Lung (tissue), 12 donors: ENCODE measurements around the gene TOB1. TPM values are rescaled to one million over a fixed set of nuclear protein-coding genes. Genes with fewer than 3 reads are reported as not detected.
"Not testable (repeated sequence)": the region's sequence is repeated elsewhere in the genome, so short reads cannot be mapped to it uniquely, and the experiment has no call there.

Experiments
- ATAC-seq: fragments of 200-7000 bp; cut with Tn5 transposase; one replicate; pipeline ENCODE4 v1.9.1; 2020; ENCODE audit warnings: moderate number of reproducible peaks; ENCODE audit not compliant: insufficient read depth, low FRiP score
- DNase-seq, 3 donors: peaks; one replicate each; pipeline ENCODE4 v3.0.0-alpha.2; 2013 to 2017
- H3K27ac ChIP-seq, 2 donors: one replicate each; pipeline ENCODE4 v1.5.1; 2013; ENCODE audit warnings: mild to moderate bottlenecking in 2 of 2, moderate library complexity in 2 of 2, control low read depth in 1 of 2, inconsistent platforms in 1 of 2, low read depth in 1 of 2, low read length in 1 of 2
- H3K27me3 ChIP-seq, 3 donors: one replicate each; pipeline ENCODE4 v1.5.1; 2013; ENCODE audit warnings: low read length in 2 of 3; ENCODE audit not compliant: control insufficient read depth in 3 of 3, insufficient read depth in 3 of 3
- H3K36me3 ChIP-seq, 4 donors: one replicate each; pipeline ENCODE4 v1.5.1; 2013; ENCODE audit warnings: low read length in 4 of 4, mild to moderate bottlenecking in 1 of 4, moderate library complexity in 1 of 4; ENCODE audit not compliant: control insufficient read depth in 4 of 4, insufficient read depth in 4 of 4
- H3K4me1 ChIP-seq, 5 donors: one replicate each; pipeline ENCODE4 v1.5.1; 2013; ENCODE audit warnings: low read length in 5 of 5, mild to moderate bottlenecking in 2 of 5, moderate library complexity in 1 of 5; ENCODE audit not compliant: control insufficient read depth in 5 of 5, insufficient read depth in 5 of 5
- H3K4me3 ChIP-seq: one replicate; pipeline ENCODE4 v1.5.1; 2013; ENCODE audit warnings: mild to moderate bottlenecking, control low read depth, moderate library complexity
- H3K9ac ChIP-seq, 2 donors: one replicate each; pipeline ENCODE4 v1.5.1; 2013; ENCODE audit warnings: low read length in 2 of 2, control low read depth in 1 of 2; ENCODE audit not compliant: insufficient read depth in 1 of 2
- H3K9me3 ChIP-seq, 4 donors: one replicate each; pipeline ENCODE4 v1.5.1; 2013; ENCODE audit warnings: low read length in 3 of 4, mild to moderate bottlenecking in 1 of 4, moderate library complexity in 1 of 4; ENCODE audit not compliant: control insufficient read depth in 4 of 4, insufficient read depth in 3 of 4
- WGBS, 2 donors: extraction: QIAGEN DNeasy Blood & Tissue Kit; methylation state at CpG; one replicate each; pipeline ENCODE4 v1.1.7; 2013; 5-methylcytosine and 5-hydroxymethylcytosine counted together
- polyA plus RNA-seq, 2 donors: library from polyadenylated mRNA; stranded (reverse); fragments of 200-250 nt; gene quantifications; one replicate each; pipeline ENCODE4 v1.2.1, GENCODE V29; 2013
- total RNA-seq, 2 donors: library from RNA; depleted of rRNA in 1 of 2; stranded (reverse); fragments of >200 nt in 1 of 2; gene quantifications; one replicate each; pipeline ENCODE4 v1.2.1, GENCODE V29; 2014 to 2021
- TF ChIP-seq, protein P1 (sequence below): IDR thresholded peaks from 2 replicates; pipeline ENCODE4 v1.5.1; 2012; ENCODE audit warnings: mild to moderate bottlenecking; ENCODE audit errors: control extremely low read depth, extremely low read depth
- donor health status: control.
- donor health status: control.
- donor health status: Bipolar disorder and iron deficiency.
- donor health status: healthy.
- donor health status: DM: yes; HTN: yes; CAD: no.

TOB1 gene
- total and polyA plus RNA-seq, 4 donors, result 15.3 to 75.5 (median 29.5) TPM

DNA sequence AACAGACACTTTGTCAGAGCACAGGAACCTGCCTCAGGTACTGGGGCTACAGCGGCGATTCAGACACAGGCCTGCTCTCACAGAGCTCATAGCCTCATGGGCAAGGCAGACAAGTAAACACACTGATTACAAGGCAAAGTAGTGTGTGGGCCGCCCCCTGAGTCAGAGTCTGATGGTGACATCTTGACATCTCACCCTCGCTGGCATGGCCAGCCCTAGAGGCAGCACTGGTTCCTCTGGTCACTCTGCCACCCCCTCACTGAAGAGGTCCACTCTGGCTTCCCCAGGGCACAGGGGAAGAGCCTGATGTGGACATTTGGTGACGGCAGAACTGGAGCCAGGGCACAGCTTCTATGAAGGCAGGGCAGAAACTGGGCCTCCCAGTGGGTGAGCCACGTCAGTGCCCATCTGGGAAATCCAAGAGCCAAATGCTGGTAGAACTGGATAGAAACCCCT is 32.9 kb upstream of the TOB1 start:
- Histone ChIP-seq H3K9ac (no peak overlapping the region), H3K27ac (no peak overlapping the region), H3K36me3 (no peaks in the 10 kb centered on the region), H3K27me3 (no peaks in the 10 kb centered on the region), H3K4me3 (no peak overlapping the region), H3K9me3 (no peaks in the 10 kb centered on the region), H3K4me1 (peaks cover 0 to 10% (median 5%) of the 10 kb centered on the region in 5 donors)
- no peak for DNase-seq
- 95 to 98% methylated on average over 6 of the region's 6 CpGs for whole genome bisulfite sequencing, 2 donors
- no peak for ATAC-seq
- TF ChIP-seq, protein P1, sequence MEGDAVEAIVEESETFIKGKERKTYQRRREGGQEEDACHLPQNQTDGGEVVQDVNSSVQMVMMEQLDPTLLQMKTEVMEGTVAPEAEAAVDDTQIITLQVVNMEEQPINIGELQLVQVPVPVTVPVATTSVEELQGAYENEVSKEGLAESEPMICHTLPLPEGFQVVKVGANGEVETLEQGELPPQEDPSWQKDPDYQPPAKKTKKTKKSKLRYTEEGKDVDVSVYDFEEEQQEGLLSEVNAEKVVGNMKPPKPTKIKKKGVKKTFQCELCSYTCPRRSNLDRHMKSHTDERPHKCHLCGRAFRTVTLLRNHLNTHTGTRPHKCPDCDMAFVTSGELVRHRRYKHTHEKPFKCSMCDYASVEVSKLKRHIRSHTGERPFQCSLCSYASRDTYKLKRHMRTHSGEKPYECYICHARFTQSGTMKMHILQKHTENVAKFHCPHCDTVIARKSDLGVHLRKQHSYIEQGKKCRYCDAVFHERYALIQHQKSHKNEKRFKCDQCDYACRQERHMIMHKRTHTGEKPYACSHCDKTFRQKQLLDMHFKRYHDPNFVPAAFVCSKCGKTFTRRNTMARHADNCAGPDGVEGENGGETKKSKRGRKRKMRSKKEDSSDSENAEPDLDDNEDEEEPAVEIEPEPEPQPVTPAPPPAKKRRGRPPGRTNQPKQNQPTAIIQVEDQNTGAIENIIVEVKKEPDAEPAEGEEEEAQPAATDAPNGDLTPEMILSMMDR, result no peak

DNA sequence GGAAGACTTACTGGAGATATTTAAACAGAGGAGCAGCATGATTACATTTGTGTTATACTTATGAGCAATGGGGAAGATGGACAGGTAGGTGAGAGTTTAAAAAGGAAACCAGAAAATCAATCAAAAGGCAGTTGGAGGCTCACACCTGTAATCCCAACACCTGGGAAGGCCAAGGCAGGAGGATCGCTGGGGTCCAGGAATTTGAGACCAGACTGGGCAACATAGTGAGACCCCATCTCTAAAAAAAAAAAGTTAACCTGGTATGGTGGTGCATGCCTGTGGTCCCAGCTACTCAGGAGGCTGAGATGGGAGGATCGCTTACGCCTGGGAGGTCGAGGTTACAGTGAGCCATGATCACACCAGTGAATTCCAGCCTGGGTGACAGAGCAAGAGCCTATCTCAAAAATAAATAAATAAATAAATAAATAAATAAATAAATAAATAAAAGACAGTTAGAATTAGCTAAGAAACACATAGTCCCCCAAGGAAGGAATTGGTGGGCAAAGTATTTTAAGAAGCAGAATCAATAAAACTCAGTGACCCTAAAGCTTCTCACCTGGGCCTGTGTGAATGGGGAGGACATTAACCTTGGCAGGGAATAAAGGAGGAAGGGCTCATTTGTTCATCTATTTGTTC is 32.3 kb upstream of the TOB1 start:
- 98 to 99% methylated on average over 4 of the region's 4 CpGs for WGBS, 2 donors
- H3K27ac ChIP-seq, result no peak overlapping the region

DNA sequence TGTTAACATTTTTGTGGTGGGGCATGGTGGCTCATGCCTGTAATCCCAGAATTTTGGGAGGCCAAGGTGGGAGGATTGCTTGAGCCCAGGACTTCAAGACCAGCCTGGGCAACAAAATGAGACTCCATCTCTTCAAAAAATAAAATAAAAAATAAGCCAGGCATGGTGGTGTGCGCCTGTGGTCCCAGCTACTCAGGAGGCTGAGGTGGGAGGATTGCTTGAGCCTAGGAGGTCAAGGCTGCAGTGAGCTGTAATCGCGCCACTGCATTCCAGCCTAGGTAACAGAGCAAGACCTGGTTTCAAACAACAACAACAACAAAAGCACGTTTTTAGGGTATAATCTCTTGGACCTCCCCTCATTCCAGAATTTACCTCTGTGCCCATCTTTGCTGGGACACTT is 28.4 kb upstream of the TOB1 start:
- not testable (repeated sequence) for DNase-seq, ATAC-seq, H3K36me3 ChIP-seq, H3K9me3 ChIP-seq, H3K9ac ChIP-seq, H3K4me1 ChIP-seq, H3K27ac ChIP-seq, H3K4me3 ChIP-seq, H3K27me3 ChIP-seq
- 90 to 92% methylated on average over 4 of the region's 4 CpGs for WGBS, 2 donors

More for the DNA sequence above, 32.3 kb upstream of the TOB1 start:
- Histone ChIP-seq H3K27me3 (no peaks in the 10 kb centered on the region), H3K36me3 (no peaks in the 10 kb centered on the region), H3K9me3 (peaks cover 0 to 2% (median 0%) of the 10 kb centered on the region in 4 donors), H3K4me3 (no peak overlapping the region), H3K9ac (no peak overlapping the region), H3K4me1 (peaks cover 0 to 4% (median 0%) of the 10 kb centered on the region in 5 donors)
- no peak for DNase-seq
- TF ChIP-seq, protein P1, result no peak
- ATAC-seq, result no peak

GRCh38 chr17:50893183-50893993 is 27.2 kb upstream of the TOB1 start:
- DNase-seq, result no peak
- Histone ChIP-seq H3K27ac (no peak overlapping the region), H3K4me1 (no peaks in the 10 kb centered on the region), H3K9ac (no peak overlapping the region), H3K27me3 (no peaks in the 10 kb centered on the region), H3K36me3 (no peaks in the 10 kb centered on the region), H3K9me3 (peaks cover 0 to 2% (median 0%) of the 10 kb centered on the region in 4 donors), H3K4me3 (no peak overlapping the region)
- TF ChIP-seq, protein P1, result no peak
- ATAC-seq, result no peak
- WGBS, 2 donors, result 85% methylated on average over 28 of the region's 28 CpGs
